NB4 (cell line): Measurements from ENCODE around the gene FETUB.

Source experiments
- CTCF ChIP-seq: IDR thresholded peaks from one replicate; pipeline ENCODE4 v1.5.1; 2012; ENCODE audit warnings: low read depth, low read length
- MYC ChIP-seq: IDR thresholded peaks from 2 replicates; pipeline ENCODE4 v1.6.1; 2011; ENCODE audit warnings: low read depth, low read length
- POLR2A ChIP-seq: IDR thresholded peaks from 2 replicates; pipeline ENCODE4 v1.6.1; 2011; ENCODE audit warnings: mild to moderate bottlenecking; ENCODE audit not compliant: insufficient read length; ENCODE audit errors: extremely low read depth
- TF ChIP-seq, protein P1 (sequence below): IDR thresholded peaks from 2 replicates; pipeline ENCODE4 v1.6.1; 2011; ENCODE audit warnings: low read depth, low read length

DNA sequence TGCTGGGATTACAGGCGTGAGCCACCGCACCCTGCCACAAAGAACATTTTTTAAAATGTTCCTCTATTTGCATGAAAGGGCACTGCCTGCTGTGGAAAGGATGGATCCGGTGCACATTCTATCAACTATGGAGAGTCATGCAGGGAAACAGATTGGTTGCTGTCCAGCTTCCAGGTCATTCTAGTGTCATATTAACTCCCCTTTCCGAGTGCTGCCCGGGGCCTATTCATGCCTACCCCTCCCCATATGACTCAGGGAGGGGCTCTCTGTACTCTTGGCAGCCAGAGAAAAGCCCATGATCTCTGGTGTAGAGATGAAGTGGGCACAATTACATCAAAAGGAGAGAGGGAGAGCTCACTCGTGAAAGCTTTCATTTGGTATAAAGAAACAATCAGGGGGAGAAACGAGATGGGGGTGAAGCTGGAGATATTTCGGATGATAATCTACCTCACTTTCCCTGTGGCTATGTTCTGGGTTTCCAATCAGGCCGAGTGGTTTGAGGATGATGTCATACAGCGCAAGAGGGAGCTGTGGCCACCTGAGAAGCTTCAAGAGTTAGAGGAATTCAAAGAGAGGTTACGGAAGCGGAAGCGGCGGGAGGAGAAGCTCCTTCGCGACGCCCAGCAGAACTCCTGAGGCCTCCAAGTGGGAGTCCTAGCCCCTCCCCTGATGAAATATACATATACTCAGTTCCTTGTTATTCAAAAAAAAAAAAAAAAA lies 43.5 kb upstream of the FETUB start:
- no peak for TF ChIP-seq CTCF
- no peak for TF ChIP-seq POLR2A
- TF ChIP-seq, protein P1, sequence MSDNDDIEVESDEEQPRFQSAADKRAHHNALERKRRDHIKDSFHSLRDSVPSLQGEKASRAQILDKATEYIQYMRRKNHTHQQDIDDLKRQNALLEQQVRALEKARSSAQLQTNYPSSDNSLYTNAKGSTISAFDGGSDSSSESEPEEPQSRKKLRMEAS: no peak
- TF ChIP-seq MYC: no peak
